ENCODE results near the gene ESR1.

ESR1 gene

DNA sequence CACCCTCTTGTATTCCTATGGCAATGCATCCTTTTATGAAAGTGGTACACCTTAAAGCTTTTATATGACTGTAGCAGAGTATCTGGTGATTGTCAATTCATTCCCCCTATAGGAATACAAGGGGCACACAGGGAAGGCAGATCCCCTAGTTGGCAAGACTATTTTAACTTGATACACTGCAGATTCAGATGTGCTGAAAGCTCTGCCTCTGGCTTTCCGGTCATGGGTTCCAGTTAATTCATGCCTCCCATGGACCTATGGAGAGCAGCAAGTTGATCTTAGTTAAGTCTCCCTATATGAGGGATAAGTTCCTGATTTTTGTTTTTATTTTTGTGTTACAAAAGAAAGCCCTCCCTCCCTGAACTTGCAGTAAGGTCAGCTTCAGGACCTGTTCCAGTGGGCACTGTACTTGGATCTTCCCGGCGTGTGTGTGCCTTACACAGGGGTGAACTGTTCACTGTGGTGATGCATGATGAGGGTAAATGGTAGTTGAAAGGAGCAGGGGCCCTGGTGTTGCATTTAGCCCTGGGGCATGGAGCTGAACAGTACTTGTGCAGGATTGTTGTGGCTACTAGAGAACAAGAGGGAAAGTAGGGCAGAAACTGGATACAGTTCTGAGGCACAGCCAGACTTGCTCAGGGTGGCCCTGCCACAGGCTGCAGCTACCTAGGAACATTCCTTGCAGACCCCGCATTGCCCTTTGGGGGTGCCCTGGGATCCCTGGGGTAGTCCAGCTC is 292.1 kb downstream of the ESR1 start:
- TF ChIP-seq, protein P1, sequence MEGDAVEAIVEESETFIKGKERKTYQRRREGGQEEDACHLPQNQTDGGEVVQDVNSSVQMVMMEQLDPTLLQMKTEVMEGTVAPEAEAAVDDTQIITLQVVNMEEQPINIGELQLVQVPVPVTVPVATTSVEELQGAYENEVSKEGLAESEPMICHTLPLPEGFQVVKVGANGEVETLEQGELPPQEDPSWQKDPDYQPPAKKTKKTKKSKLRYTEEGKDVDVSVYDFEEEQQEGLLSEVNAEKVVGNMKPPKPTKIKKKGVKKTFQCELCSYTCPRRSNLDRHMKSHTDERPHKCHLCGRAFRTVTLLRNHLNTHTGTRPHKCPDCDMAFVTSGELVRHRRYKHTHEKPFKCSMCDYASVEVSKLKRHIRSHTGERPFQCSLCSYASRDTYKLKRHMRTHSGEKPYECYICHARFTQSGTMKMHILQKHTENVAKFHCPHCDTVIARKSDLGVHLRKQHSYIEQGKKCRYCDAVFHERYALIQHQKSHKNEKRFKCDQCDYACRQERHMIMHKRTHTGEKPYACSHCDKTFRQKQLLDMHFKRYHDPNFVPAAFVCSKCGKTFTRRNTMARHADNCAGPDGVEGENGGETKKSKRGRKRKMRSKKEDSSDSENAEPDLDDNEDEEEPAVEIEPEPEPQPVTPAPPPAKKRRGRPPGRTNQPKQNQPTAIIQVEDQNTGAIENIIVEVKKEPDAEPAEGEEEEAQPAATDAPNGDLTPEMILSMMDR (IDR thresholded peaks at IDR 0.05), result no peak
- Histone ChIP-seq H3K4me3 (no peak overlapping the region), H3K27ac (peak overlapping the region; percentile 48 to 86)
- DNase-seq (ENCODE audit: low spot score), result no peak

DNA sequence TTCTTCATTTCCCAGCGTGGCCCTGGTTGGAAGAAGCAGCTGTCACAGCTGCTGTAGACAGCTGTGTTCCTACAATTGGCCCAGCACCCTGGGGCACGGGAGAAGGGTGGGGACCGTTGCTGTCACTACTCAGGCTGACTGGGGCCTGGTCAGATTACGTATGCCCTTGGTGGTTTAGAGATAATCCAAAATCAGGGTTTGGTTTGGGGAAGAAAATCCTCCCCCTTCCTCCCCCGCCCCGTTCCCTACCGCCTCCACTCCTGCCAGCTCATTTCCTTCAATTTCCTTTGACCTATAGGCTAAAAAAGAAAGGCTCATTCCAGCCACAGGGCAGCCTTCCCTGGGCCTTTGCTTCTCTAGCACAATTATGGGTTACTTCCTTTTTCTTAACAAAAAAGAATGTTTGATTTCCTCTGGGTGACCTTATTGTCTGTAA is 292.7 kb downstream of the ESR1 start:
- peak overlapping the region; percentile 48 to 86 for H3K27ac ChIP-seq
- DNase-seq (ENCODE audit: low spot score), result no peak
- H3K4me3 ChIP-seq, result no peak overlapping the region
- TF ChIP-seq, protein P1 (IDR thresholded peaks at IDR 0.05), result no peak

DNA sequence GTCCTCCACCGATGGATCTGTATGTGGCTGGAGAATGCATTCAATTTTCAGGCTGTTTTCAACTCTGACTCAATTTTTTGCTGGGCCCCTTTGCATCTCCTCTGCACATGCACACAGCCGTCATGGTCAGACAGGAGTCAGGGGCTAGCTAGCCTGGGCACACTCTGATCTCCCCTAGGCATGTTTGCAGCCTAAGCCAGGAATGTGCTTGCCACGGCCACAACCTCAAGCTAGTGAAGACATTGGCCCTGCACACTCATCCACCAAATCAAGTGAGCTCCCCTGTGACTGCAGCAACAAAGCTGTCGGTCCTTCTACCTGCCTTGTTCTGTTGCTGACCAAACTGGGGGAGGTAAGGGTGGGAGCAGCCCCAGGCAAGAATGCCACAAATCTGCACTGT is 300.5 kb downstream of the ESR1 start:
- no peak for DNase-seq (ENCODE audit: low spot score)
- H3K27ac ChIP-seq, result no peak overlapping the region
- no peak overlapping the region for H3K4me3 ChIP-seq
- TF ChIP-seq, protein P1 (IDR thresholded peaks at IDR 0.05), result no peak

DNA sequence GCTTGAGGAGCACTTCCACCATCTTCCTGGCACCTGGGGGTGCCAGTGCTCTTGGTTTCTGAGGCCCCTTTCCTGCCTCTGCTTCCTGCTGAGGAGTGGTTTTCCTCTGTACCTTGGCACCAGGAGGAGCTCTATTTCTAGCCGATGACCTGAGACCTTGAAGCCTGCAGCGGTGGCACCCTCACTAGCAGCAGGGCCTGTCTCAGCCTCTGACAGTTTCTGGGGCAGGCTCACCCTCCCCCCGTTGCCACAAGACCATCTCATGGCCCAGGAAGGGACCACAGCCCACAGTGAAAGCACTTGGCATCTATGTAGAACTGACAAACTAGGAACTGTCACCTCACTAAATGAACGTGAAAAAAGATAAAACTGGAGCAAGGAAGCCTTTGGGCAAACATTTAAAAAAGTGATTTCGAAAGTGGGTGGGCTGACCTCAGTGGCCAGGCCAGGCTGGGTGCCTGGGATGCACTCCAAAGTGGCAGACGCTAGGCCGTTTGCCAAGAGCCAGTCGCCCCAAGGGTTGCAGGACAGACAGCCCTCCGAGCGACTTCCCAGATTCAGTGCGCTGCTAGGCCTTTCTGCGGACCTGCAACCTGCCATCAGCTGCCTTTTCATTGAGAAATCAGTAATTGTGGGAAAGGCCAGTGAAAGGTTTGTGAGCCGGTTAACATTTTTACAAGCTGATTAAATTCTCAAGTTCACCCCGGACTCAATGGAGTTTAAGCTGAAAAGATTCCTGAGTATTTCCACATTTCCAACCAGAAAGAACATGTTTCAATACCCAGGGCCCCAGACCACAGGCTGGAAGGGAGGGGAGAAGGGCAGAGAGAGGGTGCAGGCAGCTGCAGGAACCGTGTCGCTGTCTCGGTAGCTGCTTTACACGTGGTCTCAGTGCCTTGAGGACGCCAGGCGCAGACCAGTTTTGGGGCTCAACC is 303.7 kb downstream of the ESR1 start:
- no peak for DNase-seq (ENCODE audit: low spot score)
- TF ChIP-seq, protein P1 (IDR thresholded peaks at IDR 0.05), result no peak
- Histone ChIP-seq H3K27ac (peak overlapping the region; percentile 70 to 77), H3K4me3 (peak overlapping the region; percentile 43)

DNA sequence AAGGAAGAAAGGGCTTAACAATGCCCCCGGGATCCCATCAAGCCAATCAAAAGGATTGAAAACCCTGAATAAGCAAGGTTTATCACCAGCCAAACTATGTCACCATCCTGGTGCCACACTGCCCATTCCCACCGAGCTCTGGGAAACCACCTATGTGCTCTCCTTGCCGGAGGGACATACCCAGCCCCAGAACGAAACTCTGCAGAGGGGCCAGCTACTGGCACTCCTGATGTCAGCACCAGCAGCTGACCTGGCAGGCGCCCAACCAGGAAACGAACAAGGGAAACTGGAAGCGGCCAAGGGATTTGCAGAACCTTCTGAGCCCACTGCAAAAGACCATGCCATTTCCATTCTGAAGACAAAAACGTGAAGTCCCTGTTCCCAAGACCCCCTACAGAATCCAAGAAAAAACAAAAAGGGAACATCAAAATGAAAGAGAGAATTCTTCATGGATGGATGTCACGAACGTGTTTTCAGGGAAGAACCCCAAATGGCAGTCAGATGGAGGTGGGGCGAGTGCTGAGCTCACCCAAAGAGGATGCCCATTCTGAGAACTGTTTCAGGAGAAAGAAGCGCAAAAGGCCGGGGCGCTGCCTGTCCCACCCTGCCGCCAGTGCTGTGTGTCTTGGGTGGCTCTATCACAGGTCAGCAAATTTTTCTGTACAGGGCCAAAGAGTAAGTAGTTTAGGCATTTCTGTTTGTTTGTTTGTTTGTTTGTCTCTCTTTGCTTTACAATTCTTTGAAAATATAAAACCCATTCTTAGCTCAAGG is 305.2 kb downstream of the ESR1 start:
- Histone ChIP-seq H3K27ac (peak overlapping the region; percentile 46 to 51), H3K4me3 (peak overlapping the region; percentile 3)
- no peak for DNase-seq (ENCODE audit: low spot score)
- TF ChIP-seq, protein P1 (IDR thresholded peaks at IDR 0.05), result no peak

DNA sequence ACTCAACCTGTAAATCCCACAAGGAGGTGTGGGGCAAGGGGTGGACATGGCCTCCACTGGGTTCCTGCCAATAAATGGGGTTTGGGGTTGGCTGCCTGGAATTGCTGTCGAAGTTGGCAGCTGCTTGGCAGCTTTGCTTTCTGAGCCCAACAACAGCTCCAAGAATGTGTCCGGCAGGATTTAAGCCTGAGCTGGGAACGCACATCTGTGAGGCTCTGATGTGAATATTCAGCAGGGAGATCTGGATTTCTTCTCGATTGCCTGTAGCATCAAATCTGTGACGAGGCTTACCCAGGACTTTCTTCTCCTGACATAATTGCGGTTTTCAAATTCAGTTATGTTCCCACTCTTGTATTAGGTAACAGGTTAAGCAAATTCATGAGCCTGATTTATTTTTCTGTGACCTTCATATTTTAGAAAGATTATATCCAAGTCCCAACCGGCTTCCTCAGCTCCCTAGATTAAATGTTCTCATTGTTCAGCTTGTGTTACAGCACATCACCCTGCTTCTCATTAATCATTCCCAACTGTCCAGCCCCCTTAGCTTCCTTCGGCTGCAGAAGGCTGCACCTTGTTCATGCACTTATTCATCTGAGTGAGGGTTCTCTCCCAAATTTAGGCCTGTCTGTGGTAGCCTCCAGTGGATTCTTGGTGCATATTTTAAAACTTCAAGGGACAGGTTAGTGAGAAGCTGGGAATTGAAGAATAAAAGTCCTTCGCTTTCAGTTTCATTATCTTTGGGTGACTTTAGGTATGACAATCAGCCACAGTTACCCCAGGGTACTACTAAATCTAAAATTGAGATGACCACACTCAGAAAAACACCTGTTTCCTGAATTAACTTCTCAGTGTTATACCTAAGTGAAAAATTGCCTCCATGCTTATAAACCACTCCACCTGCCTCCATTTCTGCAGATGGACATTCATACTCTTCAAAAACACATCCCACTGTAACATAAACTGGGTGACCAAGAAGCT is 310.0 kb downstream of the ESR1 start:
- H3K4me3 ChIP-seq, result no peak overlapping the region
- TF ChIP-seq, protein P1 (IDR thresholded peaks at IDR 0.05), result no peak
- no peak for DNase-seq (ENCODE audit: low spot score)
- peak overlapping the region in 1 of 2 donors; percentile 44 for H3K27ac ChIP-seq
